Natural killer cell (primary cell): ENCODE measurements around the gene AP1G2. TPM values are rescaled to one million over a fixed set of nuclear protein-coding genes. Genes with fewer than 3 reads are reported as not detected.

Experiments
- ATAC-seq, 3 donors: fragments of 150-1000 bp in 2 of 3; fragments of 200-7000 bp in 1 of 3; cut with Tn5 transposase; 1 replicate in 1 of 3; 2 replicates in 2 of 3; pipeline ENCODE4 v1.10.0; 2021; ENCODE audit warnings: mild to moderate bottlenecking in 2 of 3, moderate library complexity in 2 of 3
- DNase-seq, 2 donors: peaks; one replicate each; pipeline versions ENCODE4 v3.0.0 to v3.0.0-alpha.2; 2013 to 2021; ENCODE audit warnings: mixed read lengths in 1 of 2
- H3K27ac ChIP-seq: one replicate; pipeline ENCODE4 v1.5.1; 2013; ENCODE audit warnings: mild to moderate bottlenecking, low read length
- H3K27me3 ChIP-seq: one replicate; pipeline ENCODE4 v1.6.1; 2013; ENCODE audit warnings: low read length; ENCODE audit not compliant: control insufficient read depth, insufficient read depth
- H3K36me3 ChIP-seq: one replicate; pipeline ENCODE4 v1.6.1; 2013; ENCODE audit warnings: low read length; ENCODE audit not compliant: control insufficient read depth, insufficient read depth
- H3K4me1 ChIP-seq: one replicate; pipeline ENCODE4 v1.6.1; 2013; ENCODE audit warnings: low read length; ENCODE audit not compliant: control insufficient read depth, insufficient read depth
- H3K4me3 ChIP-seq: one replicate; pipeline ENCODE4 v1.5.1; 2013; ENCODE audit warnings: low read length
- H3K9me3 ChIP-seq: one replicate; pipeline ENCODE4 v1.6.1; 2013; ENCODE audit warnings: low read length; ENCODE audit not compliant: control insufficient read depth, insufficient read depth
- H3K27ac Mint-ChIP-seq, 2 donors: one replicate each; pipeline ENCODE4 v1.8.0; 2022; ENCODE audit warnings: mild to moderate bottlenecking in 2 of 2, mixed read lengths in 2 of 2, moderate library complexity in 1 of 2
- H3K27me3 Mint-ChIP-seq, 2 donors: one replicate each; pipeline ENCODE4 v1.8.0; 2022; ENCODE audit warnings: low read depth in 2 of 2, mixed read lengths in 2 of 2
- H3K36me3 Mint-ChIP-seq: one replicate; pipeline ENCODE4 v1.8.0; 2022; ENCODE audit warnings: mixed read lengths
- H3K4me1 Mint-ChIP-seq, 2 donors: one replicate each; pipeline ENCODE4 v1.8.0; 2022; ENCODE audit warnings: mixed read lengths in 2 of 2
- H3K4me3 Mint-ChIP-seq: one replicate; pipeline ENCODE4 v1.8.0; 2022; ENCODE audit warnings: mild to moderate bottlenecking, moderate library complexity, mixed read lengths
- H3K9me3 Mint-ChIP-seq, 2 donors: one replicate each; pipeline ENCODE4 v1.8.0; 2022; ENCODE audit warnings: mixed read lengths in 2 of 2
- CTCF ChIP-seq: fragments of 200-600 bp; IDR thresholded peaks from one replicate; pipeline ENCODE4 v1.8.0; 2022; ENCODE audit warnings: antibody characterized with exemption
- WGBS: methylation state at CpG from one replicate; pipeline ENCODE4 v1.1.7; 2013; ENCODE audit warnings: missing lambda C conversion rate; ENCODE audit not compliant: insufficient coverage; 5-methylcytosine and 5-hydroxymethylcytosine counted together
- intact Hi-C: fragments of 100-400 bp; cut with micrococcal nuclease; formaldehyde crosslinking; loops from one replicate; pipeline ENCODE4 v1.14.2; 2022
- total RNA-seq, 4 donors: library from RNA; stranded (reverse); fragments of 120-200 nt in 1 of 4; gene quantifications; one replicate each; pipeline versions ENCODE4 v1.2.3 to v1.2.4, GENCODE V29; 2013 to 2022

AP1G2 gene
- total RNA-seq, 3 donors from 2014 or later (not counting 1 experiment from before 2014, with no cell fraction given), result 219 to 296 (median 259) TPM

GRCh38 chr14:23568021-23568599 is 519 bp upstream of the AP1G2 start:
- Mint-ChIP-seq H3K4me1 (peaks cover 21 to 46% of the 10 kb centered on the region in 2 donors), H3K36me3 (no peaks in the 10 kb centered on the region), H3K9me3 (no peaks in the 10 kb centered on the region), H3K27ac (peak overlapping the region; percentile 91 to 99), H3K4me3 (peak overlapping the region; percentile 97), H3K27me3 (peaks cover 0 to 14% of the 10 kb centered on the region in 2 donors)
- Histone ChIP-seq H3K36me3 (peaks cover 24% of the 10 kb centered on the region), H3K4me1 (peaks cover 24% of the 10 kb centered on the region), H3K4me3 (peak overlapping the region; percentile 66), H3K27me3 (no peaks in the 10 kb centered on the region), H3K27ac (peak overlapping the region; percentile 68), H3K9me3 (no peaks in the 10 kb centered on the region)
- no peak for TF ChIP-seq CTCF
- ATAC-seq (no peak), DNase-seq (no peak)
- 38% methylated on average over 1 of the region's 2 CpGs for WGBS
- intact Hi-C loops, result no loop called here

GRCh38 chr14:23566778-23567185 is 809 bp downstream of the AP1G2 start:
- peaks cover 24% of the 10 kb centered on the region for H3K4me1 ChIP-seq
- Mint-ChIP-seq H3K4me1 (peaks cover 24 to 38% of the 10 kb centered on the region in 2 donors), H3K4me3 (peak overlapping the region; percentile 97), H3K27ac (peak overlapping the region; percentile 91 to 99), H3K36me3 (no peaks in the 10 kb centered on the region), H3K9me3 (no peaks in the 10 kb centered on the region), H3K27me3 (peaks cover 0 to 3% of the 10 kb centered on the region in 2 donors)
- intact Hi-C loops, result no loop called here
- peaks cover 36% of the 10 kb centered on the region for H3K36me3 ChIP-seq
- peak overlapping the region; percentile 68 for H3K27ac ChIP-seq
- peak in 1 of 3 donors; percentile 5 for ATAC-seq
- no peaks in the 10 kb centered on the region for H3K27me3 ChIP-seq
- H3K4me3 ChIP-seq, result peak overlapping the region; percentile 66
- H3K9me3 ChIP-seq, result no peaks in the 10 kb centered on the region
- WGBS, result 34% methylated on average over 5 of the region's 5 CpGs
- no peak for TF ChIP-seq CTCF
- no peak for DNase-seq

GRCh38 chr14:23566112-23566777 is 1.3 kb downstream of the AP1G2 start:
- 98% methylated on average over 9 of the region's 10 CpGs for WGBS
- intact Hi-C loops, result no loop called here
- H3K27me3 Mint-ChIP-seq, result peaks cover 0 to 3% of the 10 kb centered on the region in 2 donors
- no peak for DNase-seq
- peaks cover 24 to 38% of the 10 kb centered on the region in 2 donors for H3K4me1 Mint-ChIP-seq
- H3K36me3 Mint-ChIP-seq, result no peaks in the 10 kb centered on the region
- H3K27ac Mint-ChIP-seq, result peak overlapping the region; percentile 91 to 99
- Histone ChIP-seq H3K27me3 (no peaks in the 10 kb centered on the region), H3K4me3 (no peak overlapping the region), H3K27ac (peak overlapping the region; percentile 68), H3K36me3 (peaks cover 42% of the 10 kb centered on the region), H3K4me1 (peaks cover 24% of the 10 kb centered on the region), H3K9me3 (no peaks in the 10 kb centered on the region)
- no peak for TF ChIP-seq CTCF
- no peak for ATAC-seq
- no peaks in the 10 kb centered on the region for H3K9me3 Mint-ChIP-seq
- peak overlapping the region; percentile 97 for H3K4me3 Mint-ChIP-seq
